MCF 10A (cell line): Measurements from ENCODE around the gene OR1S2. TPM values are rescaled to one million over a fixed set of nuclear protein-coding genes. Genes with fewer than 3 reads are reported as not detected.
A peak's percentile ranks its signal among the peaks of the same experiment; 100 is the strongest.

ENCODE experiments used
- Bru-seq: library from RNA; stranded (reverse); fragments of 400-500 nt; gene quantifications from one replicate; lab custom pipeline; 2021; lab: Mats Ljungman, UMichigan
- BruChase-seq, 2 experiments: library from RNA; stranded (reverse); fragments of 400-500 nt; gene quantifications; one replicate each; lab custom pipeline; 2021; lab: Mats Ljungman, UMichigan
- BruUV-seq: library from RNA; stranded (reverse); fragments of 400-500 nt; replicated peaks from 2 replicates; lab custom pipeline; 2021; lab: Mats Ljungman, UMichigan
- CTCF ChIA-PET: fragments of 300-600 bp; sonication (Branson Sonifier 250); formaldehyde crosslinking; extraction: SDS; loops from one replicate; lab custom pipeline; 2021; ENCODE audit warnings: antibody characterized with exemption, inconsistent platforms; lab: Yijun Ruan, JAX
- POLR2A ChIA-PET: fragments of 300-600, 350-650 bp; sonication (Branson Sonifier 250); formaldehyde crosslinking; extraction: SDS; loops from one replicate; lab custom pipeline; 2020; ENCODE audit warnings: antibody characterized with exemption, inconsistent platforms; lab: Yijun Ruan, JAX
- DNase-seq: peaks from one replicate; pipeline ENCODE4 v3.0.0-alpha.2; 2018; ENCODE audit not compliant: unreplicated experiment
- H3K27ac Mint-ChIP-seq: one replicate; pipeline ENCODE4 v1.8.0; 2022; ENCODE audit warnings: mild to moderate bottlenecking, low read depth, mixed read lengths; ENCODE audit not compliant: unreplicated experiment
- H3K27me3 Mint-ChIP-seq: one replicate; pipeline ENCODE4 v1.8.0; 2022; ENCODE audit warnings: mixed read lengths; ENCODE audit not compliant: insufficient read depth, unreplicated experiment
- H3K36me3 Mint-ChIP-seq: one replicate; pipeline ENCODE4 v1.8.0; 2022; ENCODE audit warnings: mild to moderate bottlenecking, moderate library complexity, mixed read lengths; ENCODE audit not compliant: insufficient read depth, unreplicated experiment
- H3K4me1 Mint-ChIP-seq: one replicate; pipeline ENCODE4 v1.8.0; 2022; ENCODE audit warnings: mixed read lengths; ENCODE audit not compliant: insufficient read depth, unreplicated experiment
- H3K4me3 Mint-ChIP-seq: one replicate; pipeline ENCODE4 v1.8.0; 2022; ENCODE audit warnings: mild to moderate bottlenecking, moderate library complexity, mixed read lengths; ENCODE audit not compliant: unreplicated experiment
- H3K9me3 Mint-ChIP-seq: one replicate; pipeline ENCODE4 v1.8.0; 2022; ENCODE audit warnings: mixed read lengths; ENCODE audit not compliant: unreplicated experiment
- CTCF ChIP-seq: fragments of 200-600 bp; IDR thresholded peaks from one replicate; pipeline ENCODE4 v1.8.0; 2022; ENCODE audit warnings: antibody characterized with exemption, mild to moderate bottlenecking; ENCODE audit not compliant: unreplicated experiment
- intact Hi-C: fragments of 100-400 bp; cut with micrococcal nuclease; formaldehyde crosslinking; loops from 2 replicates; pipeline ENCODE4 v1.14.1; 2022
- long read RNA-seq: library from polyadenylated mRNA; stranded (forward); transcript quantifications from one replicate; pipeline ENCODE4 v2.0.0, GENCODE V29; 2022
- total RNA-seq: library from RNA; stranded (reverse); gene quantifications from 2 replicates; pipeline ENCODE4 v1.2.3, GENCODE V29; 2022

OR1S2 gene, protein sequence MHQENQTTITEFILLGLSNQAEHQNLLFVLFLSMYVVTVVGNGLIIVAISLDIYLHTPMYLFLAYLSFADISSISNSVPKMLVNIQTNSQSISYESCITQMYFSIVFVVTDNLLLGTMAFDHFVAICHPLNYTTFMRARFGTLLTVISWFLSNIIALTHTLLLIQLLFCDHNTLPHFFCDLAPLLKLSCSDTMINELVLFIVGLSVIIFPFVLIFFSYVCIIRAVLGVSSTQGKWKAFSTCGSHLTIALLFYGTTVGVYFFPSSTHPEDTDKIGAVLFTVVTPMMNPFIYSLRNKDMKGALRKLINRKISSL
- total RNA-seq = not detected in 2 replicates
- not detected for Bru-seq, nascent RNA
- not detected for BruChase-seq, experiment 1, labeled RNA remaining after a 6-hour chase
- not detected for BruChase-seq, experiment 2, labeled RNA remaining after a 2-hour chase
- long read RNA-seq = 0 reads

- TF ChIP-seq CTCF = no peak
- Mint-ChIP-seq H3K4me3 (no peak within 1 kb of the TSS), H3K36me3 (no peaks in the 10 kb centered on the region), H3K4me1 (no peaks in the 10 kb centered on the region), H3K9me3 (peaks cover 6% of the 10 kb centered on the region), H3K27ac (no peak within 1 kb of the TSS), H3K27me3 (no peaks in the 10 kb centered on the region)
- ChIA-PET CTCF (interaction anchor here (1.5 kb wide), 1 partner anchor 14 kb away, joined by 3 read pairs; no protein-coding TSS in a partner anchor), POLR2A (no interaction called here)
- no TSS peak for BruUV-seq
- DNase-seq = no peak
- intact Hi-C loops = no loop called here
Observed at GRCh38 chr11:58204042-58204441, at the start of gene OR1S2. OR1S2 (minus strand) TSS chr11:58204142; CDS start chr11:58204142, 0 bp downstream.

- no peak overlapping the region for H3K27ac Mint-ChIP-seq
- ChIA-PET POLR2A (interaction anchor here (0.6 kb wide), 1 partner anchor 82 kb away, joined by 3 read pairs; no protein-coding TSS in a partner anchor), CTCF (no interaction called here)
- DNase-seq = no peak
- H3K27me3 Mint-ChIP-seq = no peaks in the 10 kb centered on the region
- no peak overlapping the region for H3K4me3 Mint-ChIP-seq
- peaks cover 2% of the 10 kb centered on the region for H3K9me3 Mint-ChIP-seq
- TF ChIP-seq CTCF = no peak
- BruUV-seq = no TSS peak
- no peaks in the 10 kb centered on the region for H3K4me1 Mint-ChIP-seq
- intact Hi-C loops = no loop called here
- H3K36me3 Mint-ChIP-seq = no peaks in the 10 kb centered on the region
Observed at GRCh38 chr11:58243954-58244353, 40.0 kb upstream of the OR1S2 start.

DNA sequence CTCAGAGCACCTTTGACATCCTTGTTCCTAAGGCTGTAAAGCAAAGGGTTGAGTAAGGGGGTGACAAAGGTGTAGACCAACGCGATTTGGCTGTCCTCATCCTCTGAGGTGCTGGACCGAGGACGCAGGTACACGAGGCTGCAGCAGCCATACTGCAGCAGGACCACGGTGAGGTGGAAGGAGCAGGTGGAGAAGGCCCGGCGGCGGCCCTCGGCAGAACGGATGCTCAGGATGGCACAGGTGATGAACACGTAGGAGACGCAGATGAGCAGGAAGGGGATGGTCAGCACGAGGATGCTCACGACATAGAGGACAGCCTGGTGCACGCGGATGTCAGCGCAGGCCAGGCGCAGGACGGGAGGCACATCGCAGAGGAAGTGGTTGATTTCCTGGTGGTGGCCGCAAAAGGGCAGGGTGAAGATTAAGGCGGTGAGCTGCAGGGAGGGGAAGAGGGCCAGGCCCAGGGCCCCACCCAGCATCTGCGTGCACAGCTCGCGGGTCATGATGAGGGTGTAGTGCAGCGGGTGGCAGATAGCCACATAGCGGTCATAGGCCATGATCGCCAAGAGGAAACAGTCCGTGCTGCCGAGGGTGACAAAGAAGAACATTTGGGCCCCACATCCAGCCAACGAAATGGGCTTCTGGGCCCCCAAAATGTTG, 24.1 kb upstream of the OR1S2 start:
- Mint-ChIP-seq H3K4me3 (no peak overlapping the region), H3K9me3 (peaks cover 12% of the 10 kb centered on the region), H3K27ac (no peak overlapping the region), H3K4me1 (peaks cover 3% of the 10 kb centered on the region), H3K36me3 (no peaks in the 10 kb centered on the region), H3K27me3 (no peaks in the 10 kb centered on the region)
- intact Hi-C loops = no loop called here
- DNase-seq = no peak
- CTCF ChIA-PET = no interaction called here
- no peak for TF ChIP-seq CTCF
- BruUV-seq = no TSS peak
- POLR2A ChIA-PET = no interaction called here

DNA sequence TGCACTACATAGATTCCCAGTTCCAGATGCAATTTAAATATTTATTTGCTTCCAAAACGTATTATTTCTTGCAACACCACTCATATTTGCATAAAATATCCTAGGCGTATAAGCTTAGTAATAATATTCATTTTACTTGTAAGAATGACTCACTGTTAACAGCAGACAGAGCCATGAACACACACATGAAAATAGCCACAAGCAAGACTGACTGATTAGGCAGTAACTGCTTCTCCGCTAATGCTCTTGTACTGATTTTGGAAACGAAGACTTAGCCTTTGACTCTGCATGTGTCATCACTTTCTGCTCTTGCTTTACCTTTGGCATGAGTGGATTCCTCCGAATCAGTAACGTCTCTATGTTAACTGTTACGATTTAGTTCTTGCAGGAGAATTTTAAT, 18.8 kb upstream of the OR1S2 start:
- no peaks in the 10 kb centered on the region for H3K36me3 Mint-ChIP-seq
- peak; percentile 64 for DNase-seq
- no peaks in the 10 kb centered on the region for H3K27me3 Mint-ChIP-seq
- intact Hi-C loops = no loop called here
- peaks cover 12% of the 10 kb centered on the region for H3K4me1 Mint-ChIP-seq
- no peak for TF ChIP-seq CTCF
- H3K27ac Mint-ChIP-seq = peak overlapping the region; percentile 58
- H3K4me3 Mint-ChIP-seq = no peak overlapping the region
- ChIA-PET POLR2A (no interaction called here), CTCF (no interaction called here)
- H3K9me3 Mint-ChIP-seq = peaks cover 1% of the 10 kb centered on the region
- no TSS peak for BruUV-seq
